COLO668 (cell line): ENCODE results near the gene REC8.

Source experiments
- DNase-seq: peaks from one replicate; lab custom pipeline; 2025; ENCODE audit not compliant: unreplicated experiment; lab: John Stamatoyannopoulos, UW

REC8 gene

GRCh38 chr14:24228902-24229301, 57.0 kb downstream of the REC8 start:
- no peak for DNase-seq
